ENCODE results near the gene BLTP3B.

DNA sequence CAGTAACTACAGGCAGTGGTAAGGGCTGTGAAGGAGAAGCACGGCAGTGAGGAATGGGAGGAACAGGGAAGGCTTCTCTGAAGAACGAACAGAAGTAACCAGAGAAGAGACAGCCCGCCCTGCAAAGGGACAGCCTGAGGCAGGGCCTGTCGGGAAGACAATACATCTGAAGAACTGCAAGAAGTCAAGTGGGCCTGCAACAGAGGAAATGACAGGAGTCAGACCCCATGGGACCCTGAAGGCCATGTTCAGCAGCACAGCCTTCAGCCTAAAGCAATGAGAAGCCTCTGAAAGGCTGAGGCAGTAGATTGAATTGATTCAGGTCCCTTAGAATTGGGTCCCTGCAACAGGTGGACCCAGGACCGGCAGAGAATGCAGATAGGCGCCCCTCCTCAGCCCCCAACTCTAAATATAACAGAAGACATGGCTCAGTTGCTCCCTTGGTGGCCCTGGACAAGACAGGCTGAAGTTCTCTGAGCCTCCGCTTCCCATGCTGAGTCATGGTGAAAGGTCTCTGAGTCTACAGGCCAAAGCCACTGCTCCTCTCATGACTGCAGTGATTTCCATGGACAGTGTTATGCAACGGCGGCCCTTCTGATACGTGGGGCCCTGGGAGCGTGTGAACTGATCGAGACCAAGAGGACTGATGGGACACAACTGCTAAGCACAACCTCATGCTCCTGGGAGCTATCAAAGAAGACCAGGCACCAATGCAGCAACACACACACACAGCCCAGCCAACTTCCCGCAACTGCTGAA, 47.1 kb upstream of the BLTP3B start:
- TF ChIP-seq, protein P1, sequence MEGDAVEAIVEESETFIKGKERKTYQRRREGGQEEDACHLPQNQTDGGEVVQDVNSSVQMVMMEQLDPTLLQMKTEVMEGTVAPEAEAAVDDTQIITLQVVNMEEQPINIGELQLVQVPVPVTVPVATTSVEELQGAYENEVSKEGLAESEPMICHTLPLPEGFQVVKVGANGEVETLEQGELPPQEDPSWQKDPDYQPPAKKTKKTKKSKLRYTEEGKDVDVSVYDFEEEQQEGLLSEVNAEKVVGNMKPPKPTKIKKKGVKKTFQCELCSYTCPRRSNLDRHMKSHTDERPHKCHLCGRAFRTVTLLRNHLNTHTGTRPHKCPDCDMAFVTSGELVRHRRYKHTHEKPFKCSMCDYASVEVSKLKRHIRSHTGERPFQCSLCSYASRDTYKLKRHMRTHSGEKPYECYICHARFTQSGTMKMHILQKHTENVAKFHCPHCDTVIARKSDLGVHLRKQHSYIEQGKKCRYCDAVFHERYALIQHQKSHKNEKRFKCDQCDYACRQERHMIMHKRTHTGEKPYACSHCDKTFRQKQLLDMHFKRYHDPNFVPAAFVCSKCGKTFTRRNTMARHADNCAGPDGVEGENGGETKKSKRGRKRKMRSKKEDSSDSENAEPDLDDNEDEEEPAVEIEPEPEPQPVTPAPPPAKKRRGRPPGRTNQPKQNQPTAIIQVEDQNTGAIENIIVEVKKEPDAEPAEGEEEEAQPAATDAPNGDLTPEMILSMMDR (IDR thresholded peaks at IDR 0.05): no peak
- no peak for TF ChIP-seq ZFX (IDR thresholded peaks at IDR 0.05; ENCODE audit: borderline replicate concordance)

Data from 22Rv1 (cell line).